K562 (cell line): ENCODE data around the gene UBAP2.

Source experiments
- BHLHE40 ChIP-seq: IDR thresholded peaks from 2 replicates; pipeline ENCODE4 v1.6.1; 2011; ENCODE audit warnings: low read length, improper control_type of control experiment
- CBX2 ChIP-seq: fragments of 200-600 bp; sonication (generic); IDR thresholded peaks from one replicate; pipeline ENCODE4 v1.6.1; 2012; ENCODE audit warnings: mild to moderate bottlenecking, low read length, inconsistent platforms; ENCODE audit not compliant: insufficient read depth, poor library complexity, severe bottlenecking
- CTCF ChIP-seq, 3 experiments: IDR thresholded peaks in 2 of 3; conservative IDR thresholded peaks in 1 of 3; 2 replicates each; pipeline ENCODE4 v1.5.1; 2011 to 2012; ENCODE audit warnings: low read length in 3 of 3, mild to moderate bottlenecking in 3 of 3, control low read depth in 2 of 3, improper control_type of control experiment in 1 of 3, inconsistent platforms in 1 of 3, low read depth in 1 of 3, mixed read lengths in 1 of 3, moderate library complexity in 1 of 3; ENCODE audit not compliant: insufficient read depth in 2 of 3
- DEAF1 ChIP-seq: fragments of 450-650 bp; formaldehyde crosslinking; IDR thresholded peaks from 2 replicates; pipeline ENCODE4 v1.4.0; 2020; ENCODE audit warnings: mild to moderate bottlenecking, moderate library complexity
- E2F5 ChIP-seq: sonication (generic); formaldehyde crosslinking; IDR thresholded peaks from 2 replicates; pipeline ENCODE4 v1.8.0; 2022; ENCODE audit warnings: mild to moderate bottlenecking, missing genetic modification reagents
- FOXA3 ChIP-seq, 2 experiments: fragments of 450-650 bp in 1 of 2; sonication (generic) in 1 of 2; formaldehyde crosslinking; IDR thresholded peaks in 1 of 2; conservative IDR thresholded peaks in 1 of 2; 2 replicates each; pipeline versions ENCODE4 v1.4.0 to v1.8.0; 2020 to 2022; ENCODE audit warnings: mild to moderate bottlenecking in 2 of 2, missing genetic modification reagents in 1 of 2
- NFATC3 ChIP-seq: fragments of 450-650 bp; IDR thresholded peaks from 2 replicates; pipeline ENCODE4 v1.6.1; 2017; ENCODE audit warnings: mild to moderate bottlenecking
- PKNOX1 ChIP-seq: fragments of 450-650 bp; IDR thresholded peaks from 2 replicates; pipeline ENCODE4 v1.6.1; 2016
- PREB ChIP-seq: sonication (generic); formaldehyde crosslinking; IDR thresholded peaks from 2 replicates; pipeline ENCODE4 v1.8.1; 2023; ENCODE audit warnings: mild to moderate bottlenecking, missing genetic modification reagents
- REST ChIP-seq, 2 experiments: fragments of 450-650 bp; formaldehyde crosslinking in 1 of 2; IDR thresholded peaks; 2 replicates each; pipeline versions ENCODE4 v1.4.0 to v1.6.1; 2014 to 2020; ENCODE audit warnings: mild to moderate bottlenecking in 2 of 2, borderline replicate concordance in 1 of 2, low read depth in 1 of 2
- SRF ChIP-seq, 2 experiments: fragments of 250-450, 450-650 bp in 1 of 2; sonication (Bioruptor Pico) in 1 of 2; sonication (generic) in 1 of 2; formaldehyde crosslinking; IDR thresholded peaks; 2 replicates each; pipeline versions ENCODE4 v1.5.0 to v1.5.1; 2020 to 2022; ENCODE audit warnings: mild to moderate bottlenecking in 1 of 2, missing genetic modification reagents in 1 of 2
- UBTF ChIP-seq, 2 experiments: IDR thresholded peaks; 2 replicates each; pipeline ENCODE4 v1.6.1; 2012; ENCODE audit warnings: improper control_type of control experiment in 2 of 2, low read depth in 2 of 2, low read length in 2 of 2, borderline replicate concordance in 1 of 2

- no peak for TF ChIP-seq UBTF (IDR thresholded peaks at IDR 0.05; ENCODE audit: borderline replicate concordance in 1 of 2, low read depth in 2 of 2, low read length in 2 of 2)
- TF ChIP-seq E2F5 (CRISPR knock-in tag) = no peak
- TF ChIP-seq CTCF (IDR thresholded peaks at IDR 0.05 in 2 of 3, conservative IDR thresholded peaks at IDR 0.05 in 1 of 3; ENCODE audit: insufficient read depth in 2 of 3, low read depth in 1 of 3, low read length in 3 of 3) = peak; percentile 7 to 58 (median 15); a peak in 3 of 6 replicates
- TF ChIP-seq PKNOX1 = no peak
- TF ChIP-seq FOXA3 (CRISPR knock-in tag; conservative IDR thresholded peaks at IDR 0.05 in 1 of 2, IDR thresholded peaks at IDR 0.05 in 1 of 2) = no peak
- TF ChIP-seq SRF (CRISPR knock-in tag; IDR thresholded peaks at IDR 0.05) = no peak
- TF ChIP-seq REST (IDR thresholded peaks at IDR 0.05; ENCODE audit: borderline replicate concordance) = no peak; the same call in 1 of the 2 replicates
- no peak for TF ChIP-seq REST (CRISPR knock-in tag; IDR thresholded peaks at IDR 0.05; ENCODE audit: low read depth)
- TF ChIP-seq DEAF1 (CRISPR knock-in tag) = no peak
- TF ChIP-seq NFATC3 = no peak
- TF ChIP-seq BHLHE40 = no peak
- no peak for TF ChIP-seq PREB (CRISPR knock-in tag)
- no peak for TF ChIP-seq CBX2
These were observed 37.7 kb downstream of the UBAP2 start for GRCh38 chr9:34010979-34011378.
